WTC11 (cell line): ENCODE results near the gene GPR183.

Source experiments
- CREB1 ChIP-seq: sonication (generic); formaldehyde crosslinking; IDR thresholded peaks from 2 replicates; pipeline ENCODE4 v1.8.0; 2023; ENCODE audit warnings: mild to moderate bottlenecking, missing genetic modification reagents
- ESRRA ChIP-seq: sonication (generic); formaldehyde crosslinking; IDR thresholded peaks from 2 replicates; pipeline ENCODE4 v1.8.1; 2022; ENCODE audit warnings: mild to moderate bottlenecking, missing genetic modification reagents, borderline replicate concordance
- ETV6 ChIP-seq: sonication (generic); formaldehyde crosslinking; IDR thresholded peaks from 2 replicates; pipeline ENCODE4 v1.8.1; 2022; ENCODE audit warnings: mild to moderate bottlenecking, missing genetic modification reagents
- FOXP1 ChIP-seq: sonication (generic); formaldehyde crosslinking; IDR thresholded peaks from 2 replicates; pipeline ENCODE4 v1.8.0; 2022; ENCODE audit warnings: missing genetic modification reagents, mild to moderate bottlenecking, moderate library complexity, borderline replicate concordance
- TCF7 ChIP-seq: sonication (generic); formaldehyde crosslinking; IDR thresholded peaks from 2 replicates; pipeline ENCODE4 v1.8.0; 2022; ENCODE audit warnings: mild to moderate bottlenecking, low read depth, missing genetic modification reagents, moderate library complexity
- ZBTB21 ChIP-seq: sonication (generic); formaldehyde crosslinking; IDR thresholded peaks from 2 replicates; pipeline ENCODE4 v1.8.1; 2023; ENCODE audit warnings: mild to moderate bottlenecking, missing genetic modification reagents, borderline replicate concordance
- TF ChIP-seq, protein P1 (sequence below): fragments of 200-600 bp; IDR thresholded peaks from 2 replicates; pipeline ENCODE4 v1.8.0; 2022; ENCODE audit warnings: antibody characterized with exemption
- TF ChIP-seq, protein P2 (sequence below): sonication (generic); formaldehyde crosslinking; IDR thresholded peaks from 2 replicates; pipeline ENCODE4 v1.8.1; 2023; ENCODE audit warnings: mild to moderate bottlenecking, missing genetic modification reagents, moderate library complexity
- TF ChIP-seq, protein P3 (sequence below): sonication (generic); formaldehyde crosslinking; IDR thresholded peaks from 2 replicates; pipeline ENCODE4 v1.8.0; 2022; ENCODE audit warnings: mild to moderate bottlenecking, missing genetic modification reagents
- TF ChIP-seq, protein P4 (sequence below): fragments of 250-450 bp; sonication (Bioruptor Pico); IDR thresholded peaks from 2 replicates; pipeline ENCODE4 v2.1.2; 2022; ENCODE audit warnings: mild to moderate bottlenecking, moderate library complexity

DNA sequence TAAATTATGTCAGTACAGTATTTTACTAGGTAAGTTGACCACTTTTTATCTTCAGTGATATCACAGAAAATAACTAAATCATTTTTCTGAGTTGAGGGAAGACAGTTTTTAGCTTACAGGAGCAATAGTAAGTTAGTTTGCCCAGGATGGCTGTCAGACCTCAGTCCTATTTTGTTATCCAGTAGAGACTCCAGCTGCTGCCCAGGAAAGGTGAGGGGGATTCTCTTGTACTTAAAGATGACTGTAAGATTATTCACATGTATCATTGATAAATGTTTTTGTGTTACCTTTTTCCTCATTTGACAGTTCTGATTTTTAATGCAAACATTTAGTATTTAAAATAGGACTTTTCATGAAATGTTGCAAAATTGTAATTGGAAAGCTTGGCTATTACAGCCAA lies 14.5 kb upstream of the GPR183 start:
- TF ChIP-seq, protein P1, sequence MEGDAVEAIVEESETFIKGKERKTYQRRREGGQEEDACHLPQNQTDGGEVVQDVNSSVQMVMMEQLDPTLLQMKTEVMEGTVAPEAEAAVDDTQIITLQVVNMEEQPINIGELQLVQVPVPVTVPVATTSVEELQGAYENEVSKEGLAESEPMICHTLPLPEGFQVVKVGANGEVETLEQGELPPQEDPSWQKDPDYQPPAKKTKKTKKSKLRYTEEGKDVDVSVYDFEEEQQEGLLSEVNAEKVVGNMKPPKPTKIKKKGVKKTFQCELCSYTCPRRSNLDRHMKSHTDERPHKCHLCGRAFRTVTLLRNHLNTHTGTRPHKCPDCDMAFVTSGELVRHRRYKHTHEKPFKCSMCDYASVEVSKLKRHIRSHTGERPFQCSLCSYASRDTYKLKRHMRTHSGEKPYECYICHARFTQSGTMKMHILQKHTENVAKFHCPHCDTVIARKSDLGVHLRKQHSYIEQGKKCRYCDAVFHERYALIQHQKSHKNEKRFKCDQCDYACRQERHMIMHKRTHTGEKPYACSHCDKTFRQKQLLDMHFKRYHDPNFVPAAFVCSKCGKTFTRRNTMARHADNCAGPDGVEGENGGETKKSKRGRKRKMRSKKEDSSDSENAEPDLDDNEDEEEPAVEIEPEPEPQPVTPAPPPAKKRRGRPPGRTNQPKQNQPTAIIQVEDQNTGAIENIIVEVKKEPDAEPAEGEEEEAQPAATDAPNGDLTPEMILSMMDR = no peak
- TF ChIP-seq ETV6 (CRISPR knock-in tag) (no peak), ESRRA (no peak), FOXP1 (CRISPR knock-in tag) (no peak), TCF7 (CRISPR knock-in tag) (no peak), CREB1 (no peak), ZBTB21 (CRISPR knock-in tag) (no peak)
- TF ChIP-seq, protein P2, sequence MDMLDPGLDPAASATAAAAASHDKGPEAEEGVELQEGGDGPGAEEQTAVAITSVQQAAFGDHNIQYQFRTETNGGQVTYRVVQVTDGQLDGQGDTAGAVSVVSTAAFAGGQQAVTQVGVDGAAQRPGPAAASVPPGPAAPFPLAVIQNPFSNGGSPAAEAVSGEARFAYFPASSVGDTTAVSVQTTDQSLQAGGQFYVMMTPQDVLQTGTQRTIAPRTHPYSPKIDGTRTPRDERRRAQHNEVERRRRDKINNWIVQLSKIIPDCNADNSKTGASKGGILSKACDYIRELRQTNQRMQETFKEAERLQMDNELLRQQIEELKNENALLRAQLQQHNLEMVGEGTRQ (CRISPR knock-in tag) = no peak
- TF ChIP-seq, protein P3, sequence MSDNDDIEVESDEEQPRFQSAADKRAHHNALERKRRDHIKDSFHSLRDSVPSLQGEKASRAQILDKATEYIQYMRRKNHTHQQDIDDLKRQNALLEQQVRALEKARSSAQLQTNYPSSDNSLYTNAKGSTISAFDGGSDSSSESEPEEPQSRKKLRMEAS = no peak
- TF ChIP-seq, protein P4, sequence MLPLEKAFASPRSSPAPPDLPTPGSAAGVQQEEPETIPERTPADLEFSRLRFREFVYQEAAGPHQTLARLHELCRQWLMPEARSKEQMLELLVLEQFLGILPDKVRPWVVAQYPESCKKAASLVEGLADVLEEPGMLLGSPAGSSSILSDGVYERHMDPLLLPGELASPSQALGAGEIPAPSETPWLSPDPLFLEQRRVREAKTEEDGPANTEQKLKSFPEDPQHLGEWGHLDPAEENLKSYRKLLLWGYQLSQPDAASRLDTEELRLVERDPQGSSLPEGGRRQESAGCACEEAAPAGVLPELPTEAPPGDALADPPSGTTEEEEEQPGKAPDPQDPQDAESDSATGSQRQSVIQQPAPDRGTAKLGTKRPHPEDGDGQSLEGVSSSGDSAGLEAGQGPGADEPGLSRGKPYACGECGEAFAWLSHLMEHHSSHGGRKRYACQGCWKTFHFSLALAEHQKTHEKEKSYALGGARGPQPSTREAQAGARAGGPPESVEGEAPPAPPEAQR (CRISPR knock-in tag) = no peak
